Activated T-helper 17 cell treated with anti-CD3 and anti-CD28 coated beads, Interleukin-2, amount 50 U/mL, for 72 hours (primary cell): ENCODE data around the gene TEKT2. TPM values are rescaled to one million over a fixed set of nuclear protein-coding genes. Genes with fewer than 3 reads are reported as not detected.
A peak's percentile ranks its signal among the peaks of the same experiment; 100 is the strongest.

Experiments used
- ATAC-seq: fragments of 150-1000 bp; cut with Tn5 transposase; replicated peaks from 2 replicates; pipeline ENCODE4 v1.10.0; 2021; ENCODE audit warnings: mild to moderate bottlenecking, moderate library complexity
- H3K27ac Mint-ChIP-seq: one replicate; pipeline ENCODE4 v1.8.0; 2022; ENCODE audit warnings: mixed read lengths
- H3K27me3 Mint-ChIP-seq: one replicate; pipeline ENCODE4 v1.8.0; 2022; ENCODE audit warnings: mixed read lengths
- H3K36me3 Mint-ChIP-seq: one replicate; pipeline ENCODE4 v1.8.0; 2022; ENCODE audit warnings: low read depth, mild to moderate bottlenecking, mixed read lengths
- H3K4me1 Mint-ChIP-seq: one replicate; pipeline ENCODE4 v1.8.0; 2022; ENCODE audit warnings: mixed read lengths
- H3K4me3 Mint-ChIP-seq: one replicate; pipeline ENCODE4 v1.8.0; 2022; ENCODE audit warnings: mild to moderate bottlenecking, mixed read lengths
- H3K9me3 Mint-ChIP-seq: one replicate; pipeline ENCODE4 v1.8.0; 2022; ENCODE audit warnings: mixed read lengths
- total RNA-seq, 2 donors: library from RNA; stranded (reverse); gene quantifications; one replicate each; pipeline ENCODE4 v1.2.3, GENCODE V29; 2022

TEKT2 gene
- total RNA-seq, 2 donors from 2014 or later = 0.26 to 0.64 TPM

DNA sequence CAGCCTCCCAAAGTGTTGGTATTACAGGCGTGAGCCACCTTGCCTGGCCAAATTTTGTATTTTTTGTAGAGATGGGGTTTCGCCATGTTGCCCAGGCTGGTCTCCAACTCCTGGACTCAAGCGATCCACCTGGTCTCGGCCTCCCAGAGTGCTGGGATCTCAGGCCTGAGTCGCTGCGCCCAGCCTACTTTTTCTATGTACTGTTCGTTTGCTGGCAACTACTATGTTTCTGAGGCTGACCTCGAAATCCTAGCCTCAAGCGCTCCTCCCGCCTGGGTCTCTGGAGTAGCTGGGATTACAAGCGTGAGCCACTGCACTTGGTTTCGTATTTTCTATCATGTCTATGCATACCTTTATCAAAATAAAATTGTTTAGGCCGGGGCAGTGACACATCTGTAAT lies 675 bp upstream of the TEKT2 start:
- Mint-ChIP-seq H3K4me3 (no peak overlapping the region), H3K27me3 (peaks cover 25% of the 10 kb centered on the region), H3K27ac (no peak overlapping the region), H3K36me3 (no peaks in the 10 kb centered on the region), H3K9me3 (no peaks in the 10 kb centered on the region), H3K4me1 (no peaks in the 10 kb centered on the region)
- ATAC-seq = no peak

DNA sequence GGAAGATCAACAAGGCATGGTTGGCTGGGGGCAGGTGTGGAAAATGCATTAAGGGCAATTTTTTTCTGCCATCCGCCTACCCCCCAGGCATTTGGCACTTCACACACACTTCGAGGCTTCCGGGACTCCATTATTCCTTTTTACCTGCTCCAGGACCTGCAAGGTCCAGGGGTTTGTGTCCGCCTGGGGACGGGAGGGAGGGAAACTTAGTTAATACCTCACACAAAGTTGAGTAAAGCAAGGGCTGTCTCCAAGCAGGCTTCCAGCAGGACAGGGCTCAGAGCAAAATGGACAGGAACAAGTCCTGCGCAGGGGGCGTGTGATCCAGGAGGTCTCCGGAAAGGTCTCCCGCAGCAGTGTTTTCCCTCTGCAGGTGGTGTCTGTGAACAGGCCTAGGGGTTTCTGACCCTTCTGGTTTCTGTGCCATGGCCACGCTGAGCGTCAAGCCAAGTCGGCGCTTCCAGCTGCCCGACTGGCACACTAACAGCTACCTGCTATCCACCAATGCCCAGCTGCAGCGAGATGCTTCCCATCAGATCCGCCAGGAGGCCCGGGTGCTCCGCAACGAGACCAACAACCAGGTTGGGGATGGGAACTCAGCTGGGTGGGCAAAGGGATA lies 712 bp downstream of the TEKT2 start:
- no peak for ATAC-seq
- H3K27me3 Mint-ChIP-seq = peaks cover 25% of the 10 kb centered on the region
- no peaks in the 10 kb centered on the region for H3K9me3 Mint-ChIP-seq
- H3K36me3 Mint-ChIP-seq = peaks cover 8% of the 10 kb centered on the region
- no peak overlapping the region for H3K4me3 Mint-ChIP-seq
- peaks cover 3% of the 10 kb centered on the region for H3K4me1 Mint-ChIP-seq
- no peak overlapping the region for H3K27ac Mint-ChIP-seq

DNA sequence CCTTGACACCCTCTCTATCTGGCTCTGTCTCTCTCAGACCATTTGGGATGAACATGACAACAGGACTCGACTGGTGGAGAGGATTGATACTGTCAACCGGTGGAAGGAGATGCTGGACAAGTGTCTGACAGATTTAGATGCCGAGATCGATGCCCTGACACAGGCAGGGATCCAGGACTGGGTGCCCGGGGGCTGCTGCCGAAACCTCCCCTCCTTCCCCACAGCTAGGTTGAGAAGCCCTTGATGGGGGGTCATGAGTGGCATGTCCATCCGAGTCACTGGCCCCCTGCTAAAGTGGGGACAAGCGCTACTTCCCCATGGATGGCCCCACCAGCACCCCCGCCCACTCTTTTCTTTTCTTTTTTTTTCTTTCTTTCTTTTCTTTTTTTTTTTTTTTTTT lies 1.2 kb downstream of the TEKT2 start:
- Mint-ChIP-seq H3K4me3 (no peak overlapping the region), H3K9me3 (no peaks in the 10 kb centered on the region), H3K36me3 (peaks cover 13% of the 10 kb centered on the region), H3K4me1 (peaks cover 8% of the 10 kb centered on the region), H3K27me3 (peaks cover 25% of the 10 kb centered on the region), H3K27ac (no peak overlapping the region)
- no peak for ATAC-seq

DNA sequence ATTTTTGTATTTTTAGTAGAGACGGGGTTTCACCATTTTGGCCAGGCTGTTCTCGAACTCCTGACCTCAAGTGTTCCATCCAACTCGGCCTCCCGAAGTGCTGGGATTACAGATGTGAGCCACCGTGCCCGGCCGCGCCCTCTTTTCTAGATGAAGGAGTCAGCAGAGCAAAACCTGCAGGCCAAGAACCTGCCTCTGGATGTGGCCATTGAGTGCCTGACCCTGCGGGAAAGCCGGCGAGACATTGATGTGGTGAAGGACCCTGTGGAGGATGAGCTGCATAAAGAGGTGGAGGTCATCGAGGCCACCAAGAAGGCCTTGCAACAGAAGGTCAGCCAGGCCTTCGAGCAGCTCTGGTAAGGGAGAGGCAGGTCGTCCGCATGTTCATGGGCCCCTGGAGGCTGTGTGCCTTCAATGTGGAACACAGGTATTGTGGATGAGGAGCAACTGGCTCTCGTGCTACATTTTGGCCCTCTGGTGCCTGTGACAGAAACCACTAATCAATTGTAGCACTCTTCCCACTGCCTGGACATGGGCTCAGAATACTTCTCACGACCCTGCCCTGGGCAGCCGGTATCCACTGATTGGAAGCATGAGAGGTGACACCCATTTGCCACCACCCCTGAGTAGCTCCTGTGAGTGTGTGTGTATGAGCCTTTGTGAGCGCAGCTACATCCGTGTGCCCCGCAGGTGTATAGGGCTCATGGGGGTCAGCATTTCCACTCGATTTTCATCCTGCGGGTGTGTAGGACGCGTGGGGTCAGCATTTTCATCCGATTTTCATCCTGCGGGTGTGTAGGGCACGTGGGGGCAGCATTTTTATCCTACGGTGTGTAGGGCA lies 2.0 kb downstream of the TEKT2 start:
- H3K4me3 Mint-ChIP-seq = no peak overlapping the region
- H3K36me3 Mint-ChIP-seq = peaks cover 20% of the 10 kb centered on the region
- peaks cover 21% of the 10 kb centered on the region for H3K27me3 Mint-ChIP-seq
- ATAC-seq = no peak
- H3K9me3 Mint-ChIP-seq = no peaks in the 10 kb centered on the region
- no peak overlapping the region for H3K27ac Mint-ChIP-seq
- H3K4me1 Mint-ChIP-seq = peaks cover 9% of the 10 kb centered on the region

DNA sequence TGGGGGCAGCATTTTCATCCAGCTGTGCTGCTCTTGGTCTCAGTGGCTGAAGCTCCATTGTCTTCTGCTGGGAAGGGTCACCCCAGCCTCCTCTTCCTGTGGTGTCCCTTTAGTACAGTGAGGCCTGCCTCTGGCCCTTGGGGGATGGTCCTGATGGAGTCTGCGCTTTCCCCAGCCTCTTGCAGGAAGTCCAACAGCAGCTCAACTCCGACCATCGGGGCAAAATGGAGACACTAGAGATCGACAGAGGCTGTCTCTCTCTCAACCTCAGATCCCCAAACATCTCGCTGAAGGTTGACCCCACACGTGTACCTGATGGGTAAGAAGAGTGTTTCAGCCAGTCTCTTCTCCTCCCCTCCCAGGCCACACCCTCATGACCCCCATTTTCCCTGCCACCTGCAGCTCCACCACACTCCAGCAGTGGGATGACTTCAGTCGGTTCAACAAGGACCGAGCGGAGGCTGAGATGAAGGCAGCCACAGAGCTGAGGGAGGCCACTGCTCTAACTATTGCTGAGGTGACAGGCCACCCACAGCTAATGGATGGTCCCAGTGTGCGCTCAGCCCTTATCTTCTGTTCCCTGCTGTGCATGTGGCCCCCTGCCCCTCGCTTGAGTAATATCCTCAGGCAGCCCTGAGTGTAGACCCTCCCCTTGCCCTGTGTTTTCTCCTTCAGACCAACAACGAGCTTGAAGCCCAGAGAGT lies 2.8 kb downstream of the TEKT2 start:
- no peak for ATAC-seq
- H3K27me3 Mint-ChIP-seq = peaks cover 21% of the 10 kb centered on the region
- H3K4me1 Mint-ChIP-seq = peaks cover 9% of the 10 kb centered on the region
- peaks cover 28% of the 10 kb centered on the region for H3K36me3 Mint-ChIP-seq
- no peaks in the 10 kb centered on the region for H3K9me3 Mint-ChIP-seq
- H3K27ac Mint-ChIP-seq = peak overlapping the region; percentile 58
- peak overlapping the region; percentile 50 for H3K4me3 Mint-ChIP-seq

DNA sequence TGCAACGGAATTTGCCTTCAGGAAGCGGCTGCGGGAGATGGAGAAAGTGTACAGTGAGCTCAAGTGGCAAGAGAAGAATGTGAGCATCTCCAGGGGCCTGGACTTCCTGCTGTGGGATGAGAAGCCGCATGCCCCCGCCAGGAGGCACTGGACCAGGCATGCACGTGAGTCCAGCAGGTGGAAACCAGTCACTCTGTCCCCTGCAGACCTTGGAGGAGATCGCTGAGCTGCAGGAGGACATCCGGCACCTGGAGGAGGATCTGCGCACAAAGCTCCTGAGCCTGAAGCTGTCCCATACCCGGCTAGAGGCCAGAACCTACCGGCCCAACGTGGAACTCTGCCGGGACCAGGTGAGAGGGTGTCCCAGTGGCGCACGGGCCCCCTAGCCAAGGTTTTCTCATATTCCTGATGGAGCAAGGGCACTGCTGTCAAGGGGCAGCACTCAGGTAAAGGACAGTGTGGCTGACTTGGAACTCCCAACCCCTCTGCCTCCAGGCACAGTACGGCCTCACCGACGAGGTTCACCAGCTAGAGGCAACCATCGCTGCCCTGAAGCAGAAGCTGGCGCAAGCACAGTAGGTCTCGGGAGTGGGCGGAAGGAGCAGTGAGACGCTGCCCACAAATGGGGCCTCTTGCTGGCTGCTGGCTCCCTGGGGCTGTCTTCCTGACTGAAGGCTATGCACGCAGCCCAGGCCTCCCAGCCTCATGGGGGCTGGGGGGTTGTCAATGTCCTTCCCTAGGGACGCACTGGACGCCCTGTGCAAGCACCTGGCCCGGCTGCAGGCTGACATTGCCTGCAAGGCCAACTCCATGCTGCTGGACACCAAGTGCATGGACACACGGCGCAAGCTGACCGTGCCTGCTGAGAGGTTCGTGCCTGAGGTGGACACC lies 3.6 kb downstream of the TEKT2 start:
- H3K4me1 Mint-ChIP-seq = peaks cover 9% of the 10 kb centered on the region
- H3K36me3 Mint-ChIP-seq = peaks cover 36% of the 10 kb centered on the region
- peaks cover 14% of the 10 kb centered on the region for H3K27me3 Mint-ChIP-seq
- peak overlapping the region; percentile 89 for H3K4me3 Mint-ChIP-seq
- ATAC-seq = no peak
- H3K9me3 Mint-ChIP-seq = no peaks in the 10 kb centered on the region
- peak overlapping the region; percentile 58 for H3K27ac Mint-ChIP-seq

DNA sequence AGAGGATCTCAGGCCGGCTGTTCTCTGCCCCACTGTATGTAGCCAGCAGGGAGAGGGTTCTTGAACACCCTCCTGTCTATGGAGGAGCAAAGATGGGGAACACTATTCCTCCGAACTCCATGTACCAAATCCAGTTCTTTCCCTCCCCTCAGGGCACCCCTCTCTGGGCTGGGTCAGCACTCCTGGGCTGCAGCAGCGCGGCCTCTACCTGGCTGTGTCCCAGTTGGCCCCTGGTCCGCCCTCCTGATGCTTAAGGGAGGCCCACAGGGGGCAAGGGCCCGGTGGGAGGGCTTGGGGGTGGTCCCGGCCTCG lies 4.3 kb downstream of the TEKT2 start:
- ATAC-seq = peak; percentile 13
- H3K27me3 Mint-ChIP-seq = peaks cover 11% of the 10 kb centered on the region
- no peaks in the 10 kb centered on the region for H3K9me3 Mint-ChIP-seq
- H3K36me3 Mint-ChIP-seq = peaks cover 43% of the 10 kb centered on the region
- H3K4me3 Mint-ChIP-seq = peak overlapping the region; percentile 89
- H3K4me1 Mint-ChIP-seq = peaks cover 9% of the 10 kb centered on the region
- peak overlapping the region; percentile 92 for H3K27ac Mint-ChIP-seq

DNA sequence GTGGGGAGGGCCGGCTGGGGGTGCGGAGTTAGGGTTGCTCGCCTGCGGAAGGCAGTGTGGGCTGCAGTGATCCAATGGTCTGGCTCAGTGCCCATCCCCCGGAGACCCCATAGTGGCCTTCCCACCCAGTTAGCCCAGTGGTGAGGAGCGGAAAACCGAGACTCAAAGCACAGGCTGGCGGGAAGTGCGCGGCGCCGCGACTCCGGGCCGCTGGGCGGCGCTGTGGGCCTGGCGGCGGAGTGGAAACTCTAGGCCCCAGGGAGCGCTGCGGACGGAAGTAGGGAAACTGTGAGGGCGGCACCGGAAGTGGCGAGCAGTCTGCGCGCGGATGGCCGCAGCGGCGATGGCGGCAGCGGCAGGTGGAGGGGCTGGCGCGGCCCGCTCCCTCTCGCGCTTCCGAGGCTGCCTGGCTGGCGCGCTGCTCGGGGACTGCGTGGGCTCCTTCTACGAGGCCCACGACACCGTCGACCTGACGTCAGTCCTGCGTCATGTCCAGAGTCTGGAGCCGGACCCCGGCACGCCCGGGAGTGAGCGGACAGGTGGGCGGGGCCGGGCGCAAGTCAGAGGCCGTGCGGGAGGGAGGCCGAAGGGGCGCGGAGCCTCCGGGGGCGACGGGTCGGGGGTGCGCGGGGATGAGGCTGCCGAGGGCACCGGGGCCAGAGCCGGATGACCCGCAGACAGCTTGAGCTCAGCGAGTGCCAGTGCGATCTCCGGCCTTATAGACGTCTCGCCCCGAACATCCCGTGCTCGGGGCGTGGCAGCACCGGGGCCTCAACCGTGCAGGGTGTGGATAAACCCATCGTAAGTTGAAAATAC lies 4.9 kb downstream of the TEKT2 start, which contains the start of gene ADPRS:
Gene ADPRS (plus strand): TSS at position 316 of the 816 bp plus-strand sequence. CDS start 13 bp downstream, at position 329.
- Mint-ChIP-seq H3K9me3 (no peaks in the 10 kb centered on the region), H3K4me1 (peaks cover 9% of the 10 kb centered on the region), H3K27me3 (peaks cover 11% of the 10 kb centered on the region), H3K4me3 (peak within 1 kb of the TSS; percentile 89), H3K36me3 (peaks cover 49% of the 10 kb centered on the region), H3K27ac (peak within 1 kb of the TSS; percentile 92)
- peak; percentile 93 for ATAC-seq

DNA sequence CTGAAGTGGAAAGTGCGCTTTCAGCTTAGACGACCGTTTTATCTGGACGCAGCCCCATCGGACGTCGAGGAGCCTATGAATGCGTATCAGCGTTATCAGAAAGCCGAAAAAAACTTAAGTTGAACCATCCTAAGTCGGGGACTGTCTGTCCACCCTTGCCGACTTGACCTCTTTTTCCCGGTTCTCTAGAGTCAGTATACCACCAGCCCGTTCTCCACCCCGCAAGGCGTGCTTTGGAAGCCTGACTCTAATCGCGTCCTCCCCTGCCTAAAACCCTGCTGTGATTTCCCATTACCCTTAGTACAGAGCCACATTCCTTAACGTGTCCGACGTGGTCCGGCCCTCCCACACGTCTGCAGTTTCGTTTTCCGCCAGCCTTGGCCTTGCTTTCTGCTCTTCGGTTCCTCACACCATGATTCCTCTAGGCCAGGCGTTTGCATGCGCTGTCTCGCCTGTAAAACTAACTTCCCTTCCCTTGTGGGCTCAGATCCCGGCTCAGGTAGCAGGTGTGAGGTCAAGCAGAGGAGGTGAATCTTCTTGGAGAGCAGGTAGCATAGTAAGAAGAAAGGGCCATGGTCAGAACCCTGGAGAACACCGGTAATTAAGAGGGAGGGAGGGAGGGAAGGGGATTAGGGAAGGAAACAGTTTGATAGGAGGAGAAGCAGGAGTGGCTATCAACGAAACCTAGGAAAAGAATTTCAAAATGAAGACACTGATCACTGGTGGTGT lies 5.7 kb downstream of the TEKT2 start:
- H3K27me3 Mint-ChIP-seq = peaks cover 11% of the 10 kb centered on the region
- H3K27ac Mint-ChIP-seq = peak overlapping the region; percentile 92
- H3K4me3 Mint-ChIP-seq = peak overlapping the region; percentile 89
- H3K36me3 Mint-ChIP-seq = peaks cover 56% of the 10 kb centered on the region
- no peak for ATAC-seq
- H3K9me3 Mint-ChIP-seq = no peaks in the 10 kb centered on the region
- H3K4me1 Mint-ChIP-seq = peaks cover 9% of the 10 kb centered on the region

DNA sequence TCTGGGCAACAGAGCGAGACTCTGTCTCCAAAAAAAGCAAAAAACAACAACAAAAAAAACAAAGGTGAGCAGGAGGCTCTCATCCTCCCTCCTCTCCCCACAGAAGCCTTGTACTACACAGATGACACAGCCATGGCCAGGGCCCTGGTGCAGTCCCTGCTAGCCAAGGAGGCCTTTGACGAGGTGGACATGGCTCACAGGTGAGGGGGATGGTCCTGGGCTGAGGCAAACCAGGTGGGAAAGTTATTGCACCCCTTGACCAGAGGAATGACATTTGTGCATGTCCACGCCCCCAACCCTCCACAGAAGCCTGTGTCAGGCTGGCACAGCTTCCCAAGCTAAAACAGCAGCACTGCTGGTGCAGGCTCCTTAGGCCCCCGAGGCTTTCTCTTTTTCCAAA lies 7.2 kb downstream of the TEKT2 start:
- Mint-ChIP-seq H3K36me3 (peaks cover 62% of the 10 kb centered on the region), H3K4me1 (peaks cover 9% of the 10 kb centered on the region), H3K9me3 (no peaks in the 10 kb centered on the region), H3K27ac (no peak overlapping the region), H3K4me3 (peak overlapping the region; percentile 10), H3K27me3 (peaks cover 7% of the 10 kb centered on the region)
- no peak for ATAC-seq

DNA sequence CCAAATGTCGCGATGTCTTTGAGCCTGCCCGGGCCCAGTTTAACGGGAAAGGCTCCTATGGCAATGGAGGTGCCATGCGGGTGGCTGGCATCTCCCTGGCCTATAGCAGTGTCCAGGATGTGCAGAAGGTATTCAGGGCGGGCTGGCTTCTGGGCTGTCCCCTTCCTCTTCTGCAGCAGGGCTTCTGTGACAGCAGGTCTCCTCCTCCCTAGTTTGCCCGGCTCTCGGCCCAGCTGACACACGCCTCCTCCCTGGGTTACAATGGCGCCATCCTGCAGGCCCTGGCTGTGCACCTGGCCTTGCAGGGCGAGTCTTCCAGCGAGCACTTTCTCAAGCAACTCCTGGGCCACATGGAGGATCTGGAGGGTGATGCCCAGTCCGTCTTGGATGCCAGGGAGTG lies 7.8 kb downstream of the TEKT2 start:
- no peak overlapping the region for H3K27ac Mint-ChIP-seq

DNA sequence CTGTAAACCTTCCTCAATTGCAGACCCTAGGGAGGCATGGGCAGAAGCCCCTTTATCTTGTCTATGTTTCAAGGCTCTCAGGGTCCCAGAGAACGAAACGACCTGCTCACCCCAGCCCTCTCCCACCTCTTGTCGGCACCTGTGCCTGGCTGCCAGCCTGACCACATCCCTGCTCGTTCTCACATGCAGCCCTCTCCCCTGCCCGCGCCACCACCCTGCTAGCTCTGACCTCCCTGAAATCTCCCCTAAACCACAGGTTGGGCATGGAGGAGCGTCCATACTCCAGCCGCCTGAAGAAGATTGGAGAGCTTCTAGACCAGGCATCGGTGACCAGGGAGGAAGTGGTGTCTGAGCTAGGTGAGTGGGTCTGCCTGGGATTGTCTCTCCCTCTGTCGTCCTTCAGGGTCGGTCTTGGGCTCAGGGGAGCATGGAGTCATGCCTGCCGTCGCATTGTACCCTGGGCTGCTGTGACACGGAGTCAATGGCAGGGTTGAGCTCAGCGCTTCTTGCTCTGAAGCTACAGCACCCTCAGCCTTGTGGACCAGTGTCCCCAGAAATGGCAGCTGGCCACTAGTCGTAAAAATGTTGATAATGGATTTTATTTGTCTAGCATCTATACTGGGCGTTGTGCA lies 8.4 kb downstream of the TEKT2 start:
- H3K4me1 Mint-ChIP-seq = peaks cover 9% of the 10 kb centered on the region
- H3K27ac Mint-ChIP-seq = no peak overlapping the region
- H3K27me3 Mint-ChIP-seq = no peaks in the 10 kb centered on the region
- H3K4me3 Mint-ChIP-seq = no peak overlapping the region
- no peaks in the 10 kb centered on the region for H3K9me3 Mint-ChIP-seq
- H3K36me3 Mint-ChIP-seq = peaks cover 67% of the 10 kb centered on the region
- ATAC-seq = no peak

More for the DNA sequence above, 7.8 kb downstream of the TEKT2 start:
- Mint-ChIP-seq H3K9me3 (no peaks in the 10 kb centered on the region), H3K36me3 (peaks cover 67% of the 10 kb centered on the region), H3K4me3 (peak overlapping the region; percentile 10), H3K4me1 (peaks cover 9% of the 10 kb centered on the region), H3K27me3 (peaks cover 3% of the 10 kb centered on the region)
- ATAC-seq = no peak
